ENCODE data around the gene VPS25. TPM values are rescaled to one million over a fixed set of nuclear protein-coding genes. Genes with fewer than 3 reads are reported as not detected.

The VPS25 gene
- total RNA-seq, 1 experiment from 2014 or later, result 101 TPM

GRCh38 chr17:42779304-42779935, 6.2 kb downstream of the VPS25 start:
- Histone ChIP-seq H3K36me3 (peaks cover 35% of the 10 kb centered on the region), H3K4me3 (no peak overlapping the region), H3K9me3 (replicated peaks) (no peaks in the 10 kb centered on the region), H3K27me3 (replicated peaks) (no peaks in the 10 kb centered on the region), H3K4me1 (replicated peaks) (peaks cover 41% of the 10 kb centered on the region), H3K27ac (no peak overlapping the region)
- DNase-seq (ENCODE audit: low read depth in 1 of 2, low spot score in 2 of 2), result no peak

GRCh38 chr17:42779936-42780850, 6.9 kb downstream of the VPS25 start, which contains the start of gene WNK4:
WNK4 (plus strand) TSS chr17:42780610; CDS start chr17:42780699, 89 bp downstream.
- Histone ChIP-seq H3K36me3 (peaks cover 35% of the 10 kb centered on the region), H3K4me1 (replicated peaks) (peaks cover 33% of the 10 kb centered on the region), H3K27ac (no peak within 1 kb of the TSS), H3K4me3 (no peak within 1 kb of the TSS), H3K27me3 (replicated peaks) (no peaks in the 10 kb centered on the region), H3K9me3 (replicated peaks) (no peaks in the 10 kb centered on the region)
- no peak for DNase-seq (ENCODE audit: low read depth in 1 of 2, low spot score in 2 of 2)

GRCh38 chr17:42780851-42781638, 7.8 kb downstream of the VPS25 start:
- no peak overlapping the region for H3K4me3 ChIP-seq
- H3K4me1 ChIP-seq (replicated peaks), result peaks cover 25% of the 10 kb centered on the region
- no peak for DNase-seq (ENCODE audit: low read depth in 1 of 2, low spot score in 2 of 2)
- no peaks in the 10 kb centered on the region for H3K27me3 ChIP-seq (replicated peaks)
- no peaks in the 10 kb centered on the region for H3K9me3 ChIP-seq (replicated peaks)
- no peak overlapping the region for H3K27ac ChIP-seq
- H3K36me3 ChIP-seq, result peaks cover 31% of the 10 kb centered on the region

DNA sequence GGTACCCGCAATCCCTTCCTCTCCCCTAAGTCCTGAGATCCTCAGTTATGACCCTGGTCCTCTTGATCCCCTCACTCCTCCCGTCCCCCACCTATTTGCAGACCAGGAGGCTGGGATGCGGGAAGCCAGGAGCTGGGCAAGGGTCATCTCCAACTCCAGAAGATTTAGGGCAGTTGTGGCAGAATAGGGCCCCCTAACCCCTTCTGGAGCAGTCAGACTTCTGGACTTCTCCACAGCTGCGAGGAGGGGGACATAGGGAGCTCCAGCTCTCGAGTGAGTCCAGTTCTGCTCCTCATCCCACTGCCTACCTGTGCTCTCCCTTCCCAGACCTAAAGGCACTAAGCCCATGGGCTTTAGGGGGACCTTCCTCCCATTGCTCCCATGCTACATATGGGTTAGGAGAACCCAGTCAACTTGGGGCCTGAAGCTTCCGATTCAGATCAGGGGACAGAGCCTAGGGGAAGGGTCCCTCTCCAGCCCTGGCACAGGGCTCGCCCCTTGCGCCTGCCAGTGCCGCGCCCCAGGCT, 8.5 kb downstream of the VPS25 start:
- Histone ChIP-seq H3K27ac (no peak overlapping the region), H3K27me3 (replicated peaks) (no peaks in the 10 kb centered on the region), H3K36me3 (peaks cover 27% of the 10 kb centered on the region), H3K4me3 (no peak overlapping the region), H3K4me1 (replicated peaks) (peaks cover 21% of the 10 kb centered on the region), H3K9me3 (replicated peaks) (no peaks in the 10 kb centered on the region)
- DNase-seq (ENCODE audit: low read depth in 1 of 2, low spot score in 2 of 2), result no peak

GRCh38 chr17:42782166-42783061, 9.2 kb downstream of the VPS25 start:
- DNase-seq (ENCODE audit: low read depth in 1 of 2, low spot score in 2 of 2), result no peak
- peaks cover 21% of the 10 kb centered on the region for H3K36me3 ChIP-seq
- no peaks in the 10 kb centered on the region for H3K9me3 ChIP-seq (replicated peaks)
- no peak overlapping the region for H3K4me3 ChIP-seq
- peaks cover 21% of the 10 kb centered on the region for H3K4me1 ChIP-seq (replicated peaks)
- H3K27ac ChIP-seq, result no peak overlapping the region; the same call in 1 of the 2 replicates
- no peaks in the 10 kb centered on the region for H3K27me3 ChIP-seq (replicated peaks)

DNA sequence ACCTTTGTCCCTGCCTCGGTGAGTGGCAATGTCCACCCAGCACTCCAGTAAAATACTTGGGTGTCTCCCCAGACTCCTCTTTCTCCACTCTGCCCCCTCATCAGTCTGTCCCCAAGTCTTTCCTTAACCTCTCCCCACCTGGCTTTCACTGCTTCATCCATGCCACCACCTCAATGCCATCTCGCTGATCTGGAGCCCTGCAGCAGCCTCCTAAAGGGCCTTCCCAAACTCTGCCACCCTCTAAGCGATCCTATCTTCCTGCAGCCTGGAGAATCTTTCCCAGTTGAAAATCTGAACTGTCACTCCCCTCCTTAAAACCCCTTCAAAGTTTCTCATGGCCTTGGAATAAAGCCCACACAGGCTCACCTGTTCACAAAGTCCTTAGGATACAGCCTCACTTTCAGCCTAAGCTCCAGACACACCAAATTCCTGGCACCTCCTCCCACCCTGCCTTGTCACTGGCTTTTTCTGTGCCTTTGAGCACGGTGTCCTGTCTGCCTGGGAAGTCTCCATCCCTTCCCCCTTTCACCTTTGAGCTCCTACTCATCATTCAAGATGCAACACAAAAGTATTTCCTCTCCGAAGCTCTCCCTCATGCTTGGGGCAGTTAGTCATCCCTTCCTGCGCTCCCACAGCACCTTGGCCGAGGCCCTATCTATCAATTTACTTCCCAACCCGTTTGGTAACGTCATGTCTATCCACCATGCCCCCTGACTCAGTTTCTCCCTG, 10.0 kb downstream of the VPS25 start:
- Histone ChIP-seq H3K27me3 (replicated peaks) (no peaks in the 10 kb centered on the region), H3K4me3 (no peak overlapping the region)
- peak; percentile 29 to 58 for DNase-seq (ENCODE audit: low read depth in 1 of 2, low spot score in 2 of 2)

GRCh38 chr17:42783791-42784138, 10.5 kb downstream of the VPS25 start:
- Histone ChIP-seq H3K27me3 (replicated peaks) (no peaks in the 10 kb centered on the region), H3K9me3 (replicated peaks) (no peaks in the 10 kb centered on the region), H3K27ac (peak overlapping the region; percentile 36), H3K4me3 (no peak overlapping the region), H3K4me1 (replicated peaks) (peaks cover 21% of the 10 kb centered on the region), H3K36me3 (peaks cover 14% of the 10 kb centered on the region)
- no peak for DNase-seq (ENCODE audit: low read depth in 1 of 2, low spot score in 2 of 2)

More for the DNA sequence above, 10.0 kb downstream of the VPS25 start:
- H3K4me1 ChIP-seq (replicated peaks), result peaks cover 21% of the 10 kb centered on the region
- peak overlapping the region; percentile 36 for H3K27ac ChIP-seq
- no peaks in the 10 kb centered on the region for H3K9me3 ChIP-seq (replicated peaks)
- peaks cover 17% of the 10 kb centered on the region for H3K36me3 ChIP-seq

DNA sequence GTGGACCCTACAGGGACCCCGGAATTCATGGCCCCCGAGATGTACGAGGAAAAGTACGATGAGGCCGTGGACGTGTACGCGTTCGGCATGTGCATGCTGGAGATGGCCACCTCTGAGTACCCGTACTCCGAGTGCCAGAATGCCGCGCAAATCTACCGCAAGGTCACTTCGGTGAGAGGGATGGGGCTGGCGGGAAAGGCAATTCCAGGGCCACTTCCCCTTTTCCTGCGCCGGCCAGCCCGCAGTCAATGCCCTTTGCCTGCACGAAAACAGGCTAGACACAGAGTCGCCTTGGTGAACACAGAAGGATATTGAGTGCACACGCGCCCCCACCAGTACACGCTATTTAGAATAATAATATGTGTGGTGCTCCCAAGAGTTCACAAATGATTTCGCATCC, 11.2 kb downstream of the VPS25 start:
- Histone ChIP-seq H3K4me3 (no peak overlapping the region), H3K4me1 (replicated peaks) (peaks cover 21% of the 10 kb centered on the region), H3K36me3 (peaks cover 8% of the 10 kb centered on the region; the same call in 1 of the 2 replicates), H3K27me3 (replicated peaks) (no peaks in the 10 kb centered on the region), H3K9me3 (replicated peaks) (no peaks in the 10 kb centered on the region), H3K27ac (no peak overlapping the region)
- no peak for DNase-seq (ENCODE audit: low read depth in 1 of 2, low spot score in 2 of 2)

DNA sequence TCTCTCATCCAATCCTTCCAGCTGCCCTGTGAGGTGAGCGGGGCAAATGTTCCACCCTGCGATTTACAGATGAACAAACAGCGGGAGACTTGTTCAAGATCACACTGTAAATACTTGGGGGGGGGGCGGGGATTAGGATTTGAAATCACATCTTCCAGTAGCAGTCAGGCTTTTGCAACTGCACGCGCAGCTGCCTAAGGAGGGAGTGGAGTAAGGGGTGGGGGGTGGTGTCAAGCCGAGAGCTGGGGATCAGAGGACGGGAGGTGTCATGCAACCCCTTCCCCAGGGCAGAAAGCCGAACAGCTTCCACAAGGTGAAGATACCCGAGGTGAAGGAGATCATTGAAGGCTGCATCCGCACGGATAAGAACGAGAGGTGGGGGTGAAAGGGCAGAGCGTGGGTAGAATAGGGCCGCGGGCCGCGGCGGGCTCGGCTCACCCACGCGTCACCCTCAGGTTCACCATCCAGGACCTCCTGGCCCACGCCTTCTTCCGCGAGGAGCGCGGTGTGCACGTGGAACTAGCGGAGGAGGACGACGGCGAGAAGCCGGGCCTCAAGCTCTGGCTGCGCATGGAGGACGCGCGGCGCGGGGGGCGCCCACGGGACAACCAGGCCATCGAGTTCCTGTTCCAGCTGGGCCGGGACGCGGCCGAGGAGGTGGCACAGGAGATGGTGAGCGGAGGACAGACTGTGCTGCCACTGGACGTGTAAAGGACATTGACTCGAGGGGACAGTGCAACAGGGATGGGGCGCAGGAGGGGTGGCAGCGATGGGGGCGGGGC, 11.8 kb downstream of the VPS25 start:
- Histone ChIP-seq H3K9me3 (replicated peaks) (no peaks in the 10 kb centered on the region), H3K36me3 (peaks cover 2% of the 10 kb centered on the region; the same call in 1 of the 2 replicates), H3K4me1 (replicated peaks) (peaks cover 19% of the 10 kb centered on the region), H3K27ac (no peak overlapping the region), H3K27me3 (replicated peaks) (no peaks in the 10 kb centered on the region), H3K4me3 (no peak overlapping the region)
- DNase-seq (ENCODE audit: low read depth in 1 of 2, low spot score in 2 of 2), result no peak

DNA sequence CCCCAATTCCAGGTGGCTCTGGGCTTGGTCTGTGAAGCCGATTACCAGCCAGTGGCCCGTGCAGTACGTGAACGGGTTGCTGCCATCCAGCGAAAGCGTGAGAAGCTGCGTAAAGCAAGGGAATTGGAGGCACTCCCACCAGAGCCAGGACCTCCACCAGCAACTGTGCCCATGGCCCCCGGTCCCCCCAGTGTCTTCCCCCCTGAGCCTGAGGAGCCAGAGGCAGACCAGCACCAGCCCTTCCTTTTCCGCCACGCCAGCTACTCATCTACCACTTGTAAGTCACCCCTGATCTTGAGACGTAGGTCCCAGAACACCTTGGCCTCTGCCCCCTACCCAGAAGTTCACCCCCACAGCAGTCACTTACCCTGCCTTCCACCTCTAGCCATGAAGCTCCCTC, 14.0 kb downstream of the VPS25 start:
- H3K9me3 ChIP-seq (replicated peaks), result no peaks in the 10 kb centered on the region
- no peak overlapping the region for H3K27ac ChIP-seq
- H3K36me3 ChIP-seq, result no peaks in the 10 kb centered on the region
- peaks cover 17% of the 10 kb centered on the region for H3K4me1 ChIP-seq (replicated peaks)
- H3K4me3 ChIP-seq, result no peak overlapping the region
- DNase-seq (ENCODE audit: low read depth in 1 of 2, low spot score in 2 of 2), result no peak
- H3K27me3 ChIP-seq (replicated peaks), result no peaks in the 10 kb centered on the region

DNA sequence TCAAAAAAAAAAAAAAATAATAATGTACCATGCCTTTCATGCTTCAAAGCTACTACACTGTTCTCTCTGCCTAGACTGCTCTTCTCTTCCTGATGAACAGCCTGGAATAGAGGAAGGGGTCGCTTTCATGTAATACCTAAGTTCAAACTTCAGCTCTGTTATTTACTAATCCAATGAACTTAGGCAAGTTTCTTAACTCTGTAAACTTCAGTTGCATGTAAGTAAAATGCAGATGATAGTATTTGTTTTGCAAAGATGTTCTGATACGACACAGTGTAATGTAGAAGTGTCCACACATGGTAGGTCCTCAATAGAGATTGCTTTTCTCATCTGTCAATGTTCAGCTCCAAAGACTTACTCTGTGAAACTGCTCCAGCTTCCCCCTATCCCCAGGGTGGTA, 18.7 kb downstream of the VPS25 start:
- Histone ChIP-seq H3K9me3 (replicated peaks) (no peaks in the 10 kb centered on the region), H3K27ac (no peak overlapping the region), H3K27me3 (replicated peaks) (no peaks in the 10 kb centered on the region), H3K4me3 (no peak overlapping the region), H3K36me3 (0 out of 2 replicates have a peak, but pooled peaks cover 4% of the 10 kb centered on the region), H3K4me1 (replicated peaks) (no peaks in the 10 kb centered on the region)
- no peak for DNase-seq (ENCODE audit: low read depth in 1 of 2, low spot score in 2 of 2)

DNA sequence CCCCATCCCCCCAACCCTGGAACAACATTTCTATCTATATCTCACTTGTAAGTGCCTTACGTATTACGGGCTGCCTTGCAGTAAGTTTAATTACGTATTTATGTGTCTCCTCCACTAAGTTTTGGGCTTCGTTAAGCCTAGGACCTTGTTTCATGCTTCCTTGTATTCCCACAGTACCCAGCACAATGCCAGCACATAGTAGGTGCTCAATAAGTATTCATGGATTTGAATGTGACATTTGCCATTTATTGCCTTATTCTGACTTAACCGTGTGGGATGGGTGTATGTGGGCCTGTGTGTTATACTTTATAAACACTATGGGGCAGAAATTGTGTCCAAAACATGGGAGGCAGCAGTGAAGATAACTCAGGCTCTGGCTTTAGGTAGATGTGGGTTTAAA, 19.3 kb downstream of the VPS25 start:
- no peak overlapping the region for H3K4me3 ChIP-seq
- H3K9me3 ChIP-seq (replicated peaks), result no peaks in the 10 kb centered on the region
- no peak for DNase-seq (ENCODE audit: low read depth in 1 of 2, low spot score in 2 of 2)
- peaks cover 9% of the 10 kb centered on the region; the same call in 1 of the 2 replicates for H3K36me3 ChIP-seq
- H3K27ac ChIP-seq, result no peak overlapping the region
- H3K27me3 ChIP-seq (replicated peaks), result no peaks in the 10 kb centered on the region
- peaks cover 5% of the 10 kb centered on the region for H3K4me1 ChIP-seq (replicated peaks)

Data from SJSA1 (cell line).